Measurements from ENCODE around the gene AOAH.
"Not testable (repeated sequence)": the region's sequence is repeated elsewhere in the genome, so short reads cannot be mapped to it uniquely, and the experiment has no call there.

AOAH gene

DNA sequence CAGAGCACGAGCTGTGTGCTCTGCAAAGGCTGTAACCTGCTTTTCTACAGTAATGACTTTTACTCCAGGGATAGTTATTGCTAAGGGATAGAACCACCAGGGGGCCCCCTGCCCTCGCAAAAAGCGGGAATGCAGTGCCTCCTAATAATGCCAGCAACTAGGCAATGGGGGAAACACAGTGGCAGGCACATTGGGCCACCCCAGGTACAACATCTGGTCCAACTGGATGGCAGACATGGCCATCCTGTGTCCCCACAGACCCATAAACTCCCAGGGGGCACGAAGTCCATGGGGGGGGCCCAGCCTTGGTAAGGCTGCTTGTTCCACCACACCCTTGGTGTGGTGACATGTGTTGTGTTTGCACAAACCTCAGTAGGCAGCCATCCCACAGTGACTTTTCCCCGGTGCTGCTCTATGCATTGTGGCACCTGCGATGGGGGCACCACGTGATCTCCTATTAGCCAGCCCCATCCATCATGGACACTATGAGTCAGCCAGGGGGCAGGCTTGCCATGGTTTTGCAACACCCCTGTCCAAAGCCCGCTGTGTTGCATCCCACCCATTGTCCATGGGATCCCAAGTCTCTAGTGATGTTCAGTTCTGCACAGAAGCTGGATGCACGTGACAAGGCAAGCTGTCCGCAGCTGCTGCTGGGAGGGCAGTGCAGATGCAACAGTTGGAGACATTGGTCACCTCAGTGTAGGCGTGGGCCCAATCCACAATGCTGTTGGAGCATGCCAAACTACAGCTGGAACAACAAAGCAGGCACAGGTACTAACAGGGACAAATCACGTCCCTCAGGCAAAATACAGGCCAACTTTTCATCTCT is 250.6 kb downstream of the AOAH start:
- ChIA-PET POLR2A (no interaction called here), CTCF (interaction anchor here (0.7 to 3.5 kb wide), 13 partner anchors 9 to 727 kb away, joined by 3 to 22 read pairs (median 3); no protein-coding TSS in a partner anchor)
- DNase-seq (ENCODE audit: low read depth, low spot score) = no peak
- H3K4me3 ChIP-seq (ENCODE audit: low read depth, low read length) = no peak overlapping the region
- TF ChIP-seq CTCF (IDR thresholded peaks at IDR 0.05; ENCODE audit: insufficient read depth, low read length, missing control alignments) = peak; percentile 55

DNA sequence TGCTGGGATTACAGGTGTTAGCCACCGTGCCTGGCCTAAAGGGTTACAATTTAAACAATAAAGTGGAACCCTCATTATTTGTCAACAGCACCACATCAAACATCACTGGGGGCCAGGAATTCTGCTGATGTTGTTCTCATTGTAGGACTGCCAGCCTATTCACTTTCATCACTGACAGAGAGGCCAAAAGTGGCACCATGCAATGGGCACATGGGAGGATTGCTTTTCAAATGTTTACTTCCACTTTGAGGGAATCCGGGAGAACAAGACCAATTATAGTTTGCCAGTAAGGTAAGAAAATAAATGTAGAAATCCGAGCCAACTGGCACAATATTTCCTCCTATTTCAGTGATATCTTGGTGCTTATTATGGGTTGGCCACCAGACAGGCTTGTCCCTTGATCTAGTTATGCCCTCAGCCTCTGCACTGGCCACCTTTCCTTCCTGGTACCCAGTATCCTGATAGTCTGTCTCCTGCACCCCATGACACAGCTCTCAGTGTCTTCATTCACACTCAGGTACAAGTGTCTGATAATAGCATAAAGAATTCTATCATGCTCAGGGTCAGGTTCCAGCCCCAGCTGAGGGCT is 252.1 kb downstream of the AOAH start:
- no peak overlapping the region for H3K4me3 ChIP-seq (ENCODE audit: low read depth, low read length)
- DNase-seq (ENCODE audit: low read depth, low spot score) = no peak
- POLR2A ChIA-PET = no interaction called here
- CTCF ChIA-PET = interaction anchor here (0.9 to 3.5 kb wide), 5 partner anchors 8 to 729 kb away, joined by 3 to 22 read pairs (median 4); no protein-coding TSS in a partner anchor
- no peak for TF ChIP-seq CTCF (IDR thresholded peaks at IDR 0.05; ENCODE audit: insufficient read depth, low read length, missing control alignments)

GRCh38 chr7:36469236-36469635 is 255.1 kb downstream of the AOAH start:
- ChIA-PET CTCF (interaction anchor here (1.0 kb wide), 1 partner anchor 17 kb away, joined by 3 read pairs; no protein-coding TSS in a partner anchor), POLR2A (no interaction called here)

GRCh38 chr7:36468370-36469101 is 255.8 kb downstream of the AOAH start:
- H3K4me3 ChIP-seq (ENCODE audit: low read depth, low read length) = no peak overlapping the region
- DNase-seq (ENCODE audit: low read depth, low spot score) = peak; percentile 62
- ChIA-PET CTCF (interaction anchor here (1.0 kb wide), 1 partner anchor 18 kb away, joined by 3 read pairs; no protein-coding TSS in a partner anchor), POLR2A (no interaction called here)
- TF ChIP-seq CTCF (IDR thresholded peaks at IDR 0.05; ENCODE audit: insufficient read depth, low read length, missing control alignments) = no peak

More at GRCh38 chr7:36469236-36469635, 255.1 kb downstream of the AOAH start:
- DNase-seq (ENCODE audit: low read depth, low spot score) = no peak
- no peak overlapping the region for H3K4me3 ChIP-seq (ENCODE audit: low read depth, low read length)
- no peak for TF ChIP-seq CTCF (IDR thresholded peaks at IDR 0.05; ENCODE audit: insufficient read depth, low read length, missing control alignments)

DNA sequence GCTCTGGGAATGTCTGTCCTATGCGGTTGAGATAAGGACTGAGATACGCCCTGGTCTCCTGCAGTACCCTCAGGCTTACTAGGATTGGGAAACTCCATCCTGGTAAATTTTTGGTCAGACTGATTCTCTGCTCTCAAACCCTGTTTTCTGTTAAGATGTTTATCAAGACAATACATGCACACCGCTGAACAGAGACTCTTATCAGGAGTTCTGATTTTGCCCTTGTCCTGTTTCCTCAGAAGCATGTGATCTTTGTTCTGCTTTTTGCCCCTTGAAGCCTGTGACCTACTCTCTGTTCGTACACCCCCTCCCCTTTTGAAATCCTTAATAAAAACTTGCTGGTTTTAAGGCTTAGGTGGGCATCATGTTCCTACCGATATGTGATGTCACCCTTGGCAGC is 258.3 kb downstream of the AOAH start:
- CTCF ChIA-PET = interaction anchor here (1.4 kb wide), 1 partner anchor 25 kb away, joined by 3 read pairs; no protein-coding TSS in a partner anchor
- DNase-seq (ENCODE audit: low read depth, low spot score); H3K4me3 ChIP-seq (ENCODE audit: low read depth, low read length); POLR2A ChIA-PET: not testable (repeated sequence)

DNA sequence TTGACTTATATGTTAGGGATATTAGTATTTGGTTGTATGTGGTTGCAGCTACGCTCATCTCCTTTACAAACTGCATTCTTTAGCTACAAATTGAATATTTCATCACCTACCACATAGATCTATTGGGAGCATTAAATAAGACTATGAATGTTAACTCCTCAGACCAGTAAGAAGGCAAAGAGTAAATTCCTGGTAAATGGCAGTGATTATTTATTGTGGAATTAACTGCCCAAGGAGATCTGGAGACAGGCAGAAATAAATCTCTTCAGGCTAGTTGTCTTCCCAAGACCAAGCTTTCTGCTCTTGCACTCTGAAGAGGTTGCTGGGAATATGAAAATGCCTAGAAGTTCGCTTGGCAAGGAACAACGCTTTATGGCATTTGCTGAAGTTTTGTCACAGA is 260.0 kb downstream of the AOAH start:
- no peak overlapping the region for H3K4me3 ChIP-seq (ENCODE audit: low read depth, low read length)
- no peak for TF ChIP-seq CTCF (IDR thresholded peaks at IDR 0.05; ENCODE audit: insufficient read depth, low read length, missing control alignments)
- ChIA-PET POLR2A (interaction anchor here (0.7 kb wide), 1 partner anchor 769 kb away, joined by 3 read pairs; the partner anchor contains the start of gene HERPUD2), CTCF (interaction anchor here (1.6 kb wide), 1 partner anchor 9 kb away, joined by 5 read pairs; no protein-coding TSS in a partner anchor)
- no peak for DNase-seq (ENCODE audit: low read depth, low spot score)

Data from AG04449 (cell line).